Left cardiac atrium (tissue), 4 donors: Measurements from ENCODE around the gene CRYBG2. TPM values are rescaled to one million over a fixed set of nuclear protein-coding genes. Genes with fewer than 3 reads are reported as not detected.
A peak's percentile ranks its signal among the peaks of the same experiment; 100 is the strongest.
"Not testable (repeated sequence)": the region's sequence is repeated elsewhere in the genome, so short reads cannot be mapped to it uniquely, and the experiment has no call there.

Experiments
- ATAC-seq, 2 donors: fragments of 200-7000 bp; cut with Tn5 transposase; one replicate each; pipeline ENCODE4 v1.9.1; 2020; ENCODE audit warnings: mild to moderate bottlenecking in 2 of 2, moderate library complexity in 2 of 2
- DNase-seq: peaks from one replicate; pipeline ENCODE4 v3.0.0-alpha.2; 2020
- intact Hi-C, 2 donors: fragments of 100-400 bp; cut with DNase I; formaldehyde crosslinking; loops; one replicate each; pipeline versions ENCODE4 v1.14.1 to v1.15.1; 2022 to 2023
- total RNA-seq, 2 donors: library from RNA; stranded (reverse); fragmentation: NEBNext Ultra II Directional; extraction: Animal tissue kit (Norgen Biotek cat#: 25700); gene quantifications; one replicate each; pipeline ENCODE4 v1.2.1, GENCODE V29; 2021
- donor health status: DM: no; HTN: yes; CAD: no.
- donor health status: DM: no; HTN: yes; CAD: no; lungs with severe emphysema.
- donor health status: DM: yes; HTN: yes; CAD: no.
- donor health status: Dilated cardiomyopathy.

CRYBG2 gene
- total RNA-seq, 2 donors from 2014 or later, result not detected

- no peak for ATAC-seq
- no peak for DNase-seq
- intact Hi-C loops, result no loop called here
These were observed 595 bp downstream of the CRYBG2 start for GRCh38 chr1:26353210-26353859.

- intact Hi-C loops, result no loop called here
- DNase-seq, result no peak
- no peak for ATAC-seq
These were observed 1.6 kb downstream of the CRYBG2 start for GRCh38 chr1:26352338-26352679.

DNA sequence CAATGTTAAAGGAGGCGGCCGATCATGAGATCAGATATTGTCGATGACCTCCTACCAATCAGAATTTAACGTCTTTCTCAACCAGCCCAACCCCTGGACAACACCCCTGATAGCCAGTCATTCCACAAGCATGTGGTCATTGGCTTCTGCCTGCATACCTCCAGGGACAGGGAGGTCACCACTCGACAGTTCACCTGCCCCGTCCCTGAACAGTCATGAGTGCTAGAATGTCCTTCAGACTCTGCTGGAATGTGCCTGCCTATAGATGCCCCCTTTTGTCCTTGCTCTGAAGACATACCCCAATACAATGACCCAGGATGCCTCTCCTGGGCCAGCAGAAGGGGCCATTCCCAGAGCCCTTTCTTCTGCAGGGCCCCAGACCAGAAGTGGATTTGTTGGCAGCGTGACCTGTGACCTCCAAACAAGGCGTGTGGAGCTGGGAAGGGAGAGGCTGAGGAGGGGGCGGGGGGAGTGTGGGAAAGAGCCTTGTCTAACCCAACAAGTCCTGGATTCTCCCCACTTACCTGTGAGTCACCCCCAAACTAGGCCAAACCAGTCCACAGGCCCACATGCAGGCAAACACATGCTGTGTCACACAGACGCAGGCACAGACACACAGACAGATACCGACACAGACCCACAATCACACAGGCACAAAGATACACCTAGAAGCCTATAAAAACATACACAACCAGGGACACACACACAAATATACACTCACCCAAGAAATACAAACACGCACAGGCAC lies 2.2 kb downstream of the CRYBG2 start:
- no peak for ATAC-seq
- intact Hi-C loops, result no loop called here
- DNase-seq, result no peak

- ATAC-seq (no peak), DNase-seq (no peak)
- intact Hi-C loops, result no loop called here
These were observed 3.0 kb downstream of the CRYBG2 start for GRCh38 chr1:26350701-26351589.

- ATAC-seq (no peak), DNase-seq (no peak)
- intact Hi-C loops, result no loop called here
These were observed 3.6 kb downstream of the CRYBG2 start for GRCh38 chr1:26350343-26350700.

DNA sequence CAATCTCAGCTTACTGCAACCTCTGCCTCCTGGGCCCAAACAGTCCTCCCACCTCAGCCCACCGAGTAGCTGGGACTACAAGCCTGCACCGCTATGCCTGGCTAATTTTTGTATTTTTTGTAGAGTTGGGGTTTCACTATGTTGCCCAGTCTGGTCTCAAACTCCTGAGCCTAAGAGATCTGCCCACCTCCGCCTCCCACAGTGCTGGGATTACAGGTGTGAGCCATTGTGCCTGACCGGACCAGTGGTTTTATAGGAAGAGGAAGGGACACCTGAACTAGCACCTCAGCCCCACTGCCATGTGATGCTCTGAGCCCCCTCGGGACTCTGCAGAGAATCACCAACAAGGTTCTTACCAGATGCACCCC lies 4.1 kb downstream of the CRYBG2 start:
- ATAC-seq, result no peak
- DNase-seq, result no peak
- intact Hi-C loops, result no loop called here

- ATAC-seq (no peak), DNase-seq (no peak)
- intact Hi-C loops, result no loop called here
These were observed 4.6 kb downstream of the CRYBG2 start for GRCh38 chr1:26349188-26349876.

DNA sequence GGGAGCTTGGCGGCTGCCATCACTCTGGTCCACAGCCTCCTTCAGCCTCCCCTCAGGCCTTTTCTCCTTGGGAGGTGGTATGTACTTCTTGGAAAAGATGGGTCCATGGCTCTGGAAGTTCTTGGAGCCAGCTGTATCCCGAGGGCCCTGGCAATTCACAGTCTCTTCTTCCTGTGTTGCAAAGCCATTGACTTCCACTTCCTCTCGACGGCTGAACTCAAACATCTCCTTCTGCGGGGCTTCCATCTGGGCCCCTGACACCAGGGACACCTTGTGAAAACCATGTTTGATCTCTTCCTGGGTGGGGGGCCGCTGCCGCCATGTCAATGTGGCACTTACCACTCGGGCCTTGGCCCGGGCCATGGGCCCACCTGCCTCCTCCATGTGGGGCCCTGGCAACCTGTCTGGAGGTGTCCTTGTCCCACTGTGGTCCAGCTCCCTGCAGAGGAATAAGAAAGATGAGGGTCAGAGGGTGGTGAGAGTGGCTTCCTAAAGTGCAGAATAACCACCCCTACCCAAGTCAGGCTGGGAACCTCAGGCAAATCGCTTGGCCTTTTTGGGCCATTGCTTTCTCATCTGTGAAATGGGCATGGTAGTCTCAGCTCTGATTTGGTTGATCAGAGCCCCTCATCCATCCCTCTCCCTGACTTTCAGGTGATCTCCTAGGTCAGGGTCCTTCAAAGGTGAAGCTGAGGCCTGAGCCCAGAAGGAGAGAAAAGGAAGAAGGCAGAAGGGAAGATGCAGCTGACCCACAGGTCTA lies 7.5 kb downstream of the CRYBG2 start:
- intact Hi-C loops, result no loop called here
- DNase-seq, result no peak
- no peak for ATAC-seq

DNA sequence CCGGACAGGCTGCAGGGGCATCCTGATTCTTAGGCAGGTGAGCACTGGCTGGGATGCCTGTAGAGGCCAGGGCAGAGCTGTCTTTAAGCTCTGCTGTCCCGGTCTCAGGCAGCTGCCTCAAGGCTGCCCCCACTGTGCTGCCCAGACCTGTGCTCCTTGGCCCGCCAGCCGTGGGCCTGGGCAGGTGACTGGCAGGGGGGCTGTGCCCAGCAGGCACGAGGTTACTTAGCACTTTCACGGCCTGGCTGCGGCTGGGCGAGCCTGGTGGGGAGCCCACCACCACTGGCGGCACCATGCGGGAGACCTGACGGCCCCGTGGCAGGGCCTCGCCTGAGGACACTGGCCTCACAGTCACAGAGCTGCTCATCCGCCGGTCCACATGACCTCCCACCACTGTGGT lies 8.2 kb downstream of the CRYBG2 start:
- DNase-seq, result no peak
- ATAC-seq, result no peak
- intact Hi-C loops, result no loop called here

- no peak for DNase-seq
- intact Hi-C loops, result no loop called here
- ATAC-seq, result no peak
These were observed 9.6 kb downstream of the CRYBG2 start for GRCh38 chr1:26344147-26344920.

DNA sequence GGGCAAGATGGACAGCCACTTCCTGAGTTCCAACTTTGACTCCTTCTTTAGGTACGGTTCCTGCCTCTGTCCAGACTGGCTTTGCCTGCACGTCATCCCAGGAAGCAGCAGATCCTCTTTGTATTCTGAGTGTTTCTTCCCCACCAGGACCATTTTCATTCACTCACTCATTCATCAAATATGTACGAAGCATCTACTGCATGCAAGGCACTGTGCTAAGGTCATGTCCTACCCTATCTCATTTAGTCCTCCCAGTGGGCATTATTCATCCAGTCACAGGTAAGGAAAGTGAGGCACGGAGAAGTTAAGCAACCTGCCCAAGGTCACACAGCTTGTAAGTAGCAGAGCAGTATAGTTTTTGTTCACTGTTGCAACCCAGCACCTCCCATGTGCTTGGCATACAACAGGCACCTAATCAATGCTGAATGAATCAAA lies 13.9 kb downstream of the CRYBG2 start:
- intact Hi-C loops, result no loop called here
- ATAC-seq, result no peak
- no peak for DNase-seq

DNA sequence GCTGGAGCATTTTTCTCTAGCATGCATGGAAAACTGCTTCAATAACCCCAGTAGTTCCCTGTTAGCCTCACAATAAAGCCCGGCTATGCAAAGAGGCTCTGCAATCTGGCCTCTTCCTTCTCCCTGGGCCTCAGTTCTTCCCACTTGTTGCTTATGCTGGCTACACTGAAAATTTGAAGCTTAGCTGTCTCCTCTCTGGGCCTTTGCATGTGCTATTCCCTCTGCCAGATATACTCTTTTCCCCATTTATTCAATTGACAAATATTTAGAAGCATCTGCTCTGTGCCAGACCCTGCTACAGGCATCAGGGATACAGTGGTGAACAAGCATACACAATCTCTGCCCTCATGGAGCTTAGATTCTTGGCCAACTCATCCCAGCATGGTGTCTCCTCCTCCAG lies 15.3 kb downstream of the CRYBG2 start:
- ATAC-seq (no peak), DNase-seq (no peak)
- intact Hi-C loops, result no loop called here

DNA sequence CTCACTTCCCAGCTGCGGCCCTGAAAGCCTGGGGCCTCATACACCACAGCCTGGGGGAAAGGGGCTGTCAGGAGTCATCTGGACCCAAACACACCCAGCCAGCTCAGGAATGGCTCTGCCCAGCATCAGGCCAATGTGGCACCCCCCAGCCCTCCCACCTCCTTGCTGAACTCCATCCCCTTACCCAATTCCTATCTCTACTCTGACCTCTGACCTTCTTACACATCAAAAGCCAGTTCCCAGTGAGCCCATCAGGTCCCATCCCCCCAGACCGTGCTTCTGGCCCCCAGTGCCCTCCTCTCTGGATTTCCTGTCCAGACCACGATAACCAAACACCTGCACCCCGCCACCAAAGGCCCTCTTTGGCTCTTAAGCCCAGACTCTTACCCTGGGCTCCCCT lies 16.3 kb downstream of the CRYBG2 start:
- intact Hi-C loops, result no loop called here
- DNase-seq (no peak), ATAC-seq (no peak)

GRCh38 chr1:26337206-26337535 lies 16.8 kb downstream of the CRYBG2 start:
- no peak for ATAC-seq
- intact Hi-C loops, result no loop called here

GRCh38 chr1:26336477-26337205 lies 17.3 kb downstream of the CRYBG2 start:
- intact Hi-C loops, result no loop called here
- peak; percentile 76 for DNase-seq
- peak; percentile 87 to 96 for ATAC-seq

More at GRCh38 chr1:26337206-26337535, 16.8 kb downstream of the CRYBG2 start:
- DNase-seq, result no peak

DNA sequence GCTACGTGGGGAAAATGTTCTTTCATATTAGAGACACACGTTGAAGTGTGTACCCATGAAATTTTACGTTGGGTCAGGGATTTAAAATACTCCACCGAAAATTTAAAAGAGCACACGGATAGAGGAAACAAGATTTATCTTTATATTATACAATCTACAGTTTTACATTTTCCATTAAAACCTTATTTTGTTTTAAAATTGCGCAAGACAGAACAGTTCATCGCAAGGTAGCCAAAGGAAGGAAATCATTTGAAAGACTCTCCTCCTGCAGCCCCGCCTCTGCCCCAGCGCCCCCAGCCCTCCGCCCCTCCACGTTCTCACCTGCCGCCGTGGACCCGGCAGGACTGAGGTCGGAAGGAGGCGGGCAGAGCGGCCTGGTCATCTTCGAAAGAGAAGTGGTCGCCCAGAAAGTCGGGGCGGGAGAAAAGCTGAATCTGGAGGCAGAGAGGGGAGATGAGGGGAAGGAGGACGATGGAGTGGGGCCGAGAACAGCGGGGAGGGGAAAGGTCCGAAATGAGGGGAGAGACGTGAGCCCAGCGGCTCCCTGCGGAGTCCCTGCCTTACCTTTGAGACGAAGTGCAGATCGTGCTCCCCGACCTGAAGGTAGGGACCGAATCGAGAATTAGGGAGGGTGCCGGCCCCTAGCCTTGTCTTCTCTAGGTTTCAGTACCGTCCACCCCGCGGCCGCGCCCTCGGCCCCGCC lies 18.0 kb downstream of the CRYBG2 start:
- DNase-seq, result no peak
- intact Hi-C loops, result no loop called here
- ATAC-seq, result peak in 1 of 2 donors; percentile 12

GRCh38 chr1:26333312-26333711 lies 20.6 kb downstream of the CRYBG2 start:
- intact Hi-C loops, DNase-seq, ATAC-seq: not testable (repeated sequence)
